ENCODE measurements around the gene LINC01488. TPM values are rescaled to one million over a fixed set of nuclear protein-coding genes. Genes with fewer than 3 reads are reported as not detected.

The LINC01488 gene
- polyA plus RNA-seq, 1 experiment = not detected

DNA sequence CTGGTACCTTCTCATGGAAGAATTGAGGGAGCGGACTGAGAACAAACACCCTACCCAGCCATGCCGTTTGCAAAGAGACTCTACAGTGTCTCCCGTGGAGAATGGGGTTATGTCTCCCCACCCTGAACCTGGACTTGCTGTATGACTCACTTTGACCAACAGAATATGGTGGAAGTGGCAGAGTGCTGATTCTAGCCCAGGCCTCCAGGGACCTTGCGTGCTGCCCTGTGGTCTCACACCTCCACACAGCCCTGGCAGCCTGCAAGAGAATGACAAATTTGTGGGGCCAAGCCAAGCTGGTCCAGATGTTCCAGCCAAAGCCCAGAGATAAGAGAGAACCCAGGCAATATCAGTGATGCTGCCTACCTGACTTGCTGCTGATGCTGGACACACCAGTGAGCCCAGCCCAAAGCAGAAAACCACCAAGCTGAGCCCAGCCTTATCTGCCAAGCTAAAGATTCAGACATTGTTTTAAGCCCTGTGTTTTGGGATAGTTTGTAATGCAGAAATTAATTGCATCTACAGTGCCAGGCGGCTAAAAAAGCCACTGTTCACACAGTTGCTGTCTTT lies 8.1 kb upstream of the LINC01488 start:
- Histone ChIP-seq H3K27ac (ENCODE audit: low read depth, low read length) (no peak overlapping the region), H3K9me3 (ENCODE audit: control insufficient read depth, insufficient read depth, low read length) (peaks cover 19% of the 10 kb centered on the region), H3K4me3 (ENCODE audit: low read depth, low read length) (no peak overlapping the region), H3K27me3 (ENCODE audit: control insufficient read depth, insufficient read depth, low read length) (no peaks in the 10 kb centered on the region)
- POLR2A ChIA-PET = no interaction called here
- CTCF ChIA-PET = no interaction called here
- TF ChIP-seq, protein P1, sequence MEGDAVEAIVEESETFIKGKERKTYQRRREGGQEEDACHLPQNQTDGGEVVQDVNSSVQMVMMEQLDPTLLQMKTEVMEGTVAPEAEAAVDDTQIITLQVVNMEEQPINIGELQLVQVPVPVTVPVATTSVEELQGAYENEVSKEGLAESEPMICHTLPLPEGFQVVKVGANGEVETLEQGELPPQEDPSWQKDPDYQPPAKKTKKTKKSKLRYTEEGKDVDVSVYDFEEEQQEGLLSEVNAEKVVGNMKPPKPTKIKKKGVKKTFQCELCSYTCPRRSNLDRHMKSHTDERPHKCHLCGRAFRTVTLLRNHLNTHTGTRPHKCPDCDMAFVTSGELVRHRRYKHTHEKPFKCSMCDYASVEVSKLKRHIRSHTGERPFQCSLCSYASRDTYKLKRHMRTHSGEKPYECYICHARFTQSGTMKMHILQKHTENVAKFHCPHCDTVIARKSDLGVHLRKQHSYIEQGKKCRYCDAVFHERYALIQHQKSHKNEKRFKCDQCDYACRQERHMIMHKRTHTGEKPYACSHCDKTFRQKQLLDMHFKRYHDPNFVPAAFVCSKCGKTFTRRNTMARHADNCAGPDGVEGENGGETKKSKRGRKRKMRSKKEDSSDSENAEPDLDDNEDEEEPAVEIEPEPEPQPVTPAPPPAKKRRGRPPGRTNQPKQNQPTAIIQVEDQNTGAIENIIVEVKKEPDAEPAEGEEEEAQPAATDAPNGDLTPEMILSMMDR (IDR thresholded peaks at IDR 0.05; ENCODE audit: low read depth, low read length) = no peak
- no peak for DNase-seq (ENCODE audit: low read depth, low spot score)

DNA sequence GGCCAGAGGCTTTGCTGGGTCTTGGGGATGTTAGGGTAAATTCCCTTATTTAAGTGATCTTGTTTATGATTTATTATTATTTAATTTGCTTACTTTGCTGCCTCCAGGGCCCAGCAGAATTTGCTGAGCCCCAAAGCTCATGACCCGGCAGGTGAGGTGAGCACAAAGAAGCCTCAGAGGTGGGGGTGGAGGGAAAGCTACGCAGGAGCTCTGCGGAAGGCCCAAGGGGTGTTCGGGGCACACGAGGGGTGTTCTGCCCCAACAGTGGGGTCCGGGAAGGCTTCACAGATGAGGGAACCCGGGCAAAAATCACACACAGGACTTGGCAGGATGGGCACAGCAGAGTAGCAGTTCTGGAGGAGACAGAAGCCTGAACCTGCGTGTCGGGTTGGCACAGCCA lies 6.7 kb upstream of the LINC01488 start:
- ChIA-PET CTCF (no interaction called here), POLR2A (no interaction called here)
- no peak overlapping the region for H3K27ac ChIP-seq (ENCODE audit: low read depth, low read length)
- no peak for DNase-seq (ENCODE audit: low read depth, low spot score)
- TF ChIP-seq, protein P1 (IDR thresholded peaks at IDR 0.05; ENCODE audit: low read depth, low read length) = no peak
- H3K4me3 ChIP-seq (ENCODE audit: low read depth, low read length) = no peak overlapping the region
- peaks cover 19% of the 10 kb centered on the region for H3K9me3 ChIP-seq (ENCODE audit: control insufficient read depth, insufficient read depth, low read length)
- H3K27me3 ChIP-seq (ENCODE audit: control insufficient read depth, insufficient read depth, low read length) = no peaks in the 10 kb centered on the region

DNA sequence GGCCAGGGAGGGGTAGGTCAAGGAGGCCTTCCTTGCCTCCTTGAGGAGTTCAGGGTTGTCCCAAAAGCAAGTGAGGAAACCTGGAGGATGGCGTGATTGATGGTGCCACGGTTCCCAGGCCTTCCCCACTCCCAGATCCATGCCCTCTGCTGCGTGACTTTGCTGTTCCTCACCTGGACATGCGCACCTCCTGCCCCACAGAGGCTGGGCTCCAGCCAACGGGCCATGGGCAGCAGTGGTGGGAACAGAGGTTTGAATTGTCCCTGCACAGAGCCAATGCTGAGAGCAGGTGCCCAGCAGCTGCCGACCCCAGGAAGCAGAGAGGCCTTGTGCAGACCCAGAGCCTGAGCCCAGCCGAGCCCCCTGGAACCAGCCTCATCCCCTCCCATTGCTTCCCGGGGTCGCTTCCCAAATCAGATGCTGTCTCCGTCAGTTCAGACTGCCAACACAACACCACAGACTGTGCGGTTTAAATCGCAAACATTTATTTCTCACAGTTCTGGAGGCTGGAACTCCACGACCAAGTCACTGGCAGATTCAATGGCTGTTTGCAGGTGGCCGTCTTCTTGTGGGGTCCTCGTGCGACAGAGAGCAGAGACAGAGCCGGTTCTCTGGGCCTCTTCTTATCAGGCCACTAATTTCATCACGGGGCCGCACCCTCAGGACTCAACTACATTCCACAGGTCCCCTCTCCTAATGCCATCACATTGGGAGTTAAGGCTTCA lies 6.2 kb upstream of the LINC01488 start:
- Histone ChIP-seq H3K9me3 (ENCODE audit: control insufficient read depth, insufficient read depth, low read length) (peaks cover 19% of the 10 kb centered on the region), H3K4me3 (ENCODE audit: low read depth, low read length) (no peak overlapping the region), H3K27me3 (ENCODE audit: control insufficient read depth, insufficient read depth, low read length) (no peaks in the 10 kb centered on the region), H3K27ac (ENCODE audit: low read depth, low read length) (no peak overlapping the region)
- TF ChIP-seq, protein P1 (IDR thresholded peaks at IDR 0.05; ENCODE audit: low read depth, low read length) = no peak
- DNase-seq (ENCODE audit: low read depth, low spot score) = no peak
- POLR2A ChIA-PET = no interaction called here
- CTCF ChIA-PET = no interaction called here

DNA sequence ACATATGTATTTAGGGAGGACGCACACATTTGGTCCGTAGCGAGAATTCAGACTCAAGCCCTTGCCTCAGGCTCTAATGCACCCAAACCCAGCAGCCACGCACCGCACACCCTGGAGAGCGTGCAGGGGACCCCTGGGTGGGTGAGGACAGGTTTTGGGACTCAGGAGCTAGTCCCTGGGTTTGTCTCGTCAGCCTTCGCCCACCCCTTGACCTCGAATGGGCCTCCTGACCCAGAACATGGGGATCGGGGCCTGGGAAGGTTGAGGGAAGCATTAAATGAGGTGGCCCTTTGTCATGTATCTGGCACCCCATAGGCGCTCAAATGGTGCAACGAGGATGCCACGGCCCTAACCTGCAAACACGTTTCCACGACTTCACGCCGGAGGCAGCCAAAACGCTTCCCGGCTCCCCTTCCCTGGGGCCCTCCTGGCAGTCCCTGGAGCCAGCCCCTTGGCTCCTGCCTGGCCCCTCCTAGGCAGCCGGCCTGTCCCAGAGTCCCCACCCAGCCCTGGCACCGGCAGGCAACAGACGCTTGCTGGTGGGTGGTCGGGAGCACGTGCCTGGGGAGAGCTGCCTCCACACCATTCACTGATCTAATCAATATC lies 5.5 kb upstream of the LINC01488 start:
- DNase-seq (ENCODE audit: low read depth, low spot score) = no peak
- ChIA-PET POLR2A (no interaction called here), CTCF (no interaction called here)
- Histone ChIP-seq H3K4me3 (ENCODE audit: low read depth, low read length) (no peak overlapping the region), H3K9me3 (ENCODE audit: control insufficient read depth, insufficient read depth, low read length) (peaks cover 19% of the 10 kb centered on the region), H3K27me3 (ENCODE audit: control insufficient read depth, insufficient read depth, low read length) (no peaks in the 10 kb centered on the region), H3K27ac (ENCODE audit: low read depth, low read length) (no peak overlapping the region)
- TF ChIP-seq, protein P1 (IDR thresholded peaks at IDR 0.05; ENCODE audit: low read depth, low read length) = no peak

DNA sequence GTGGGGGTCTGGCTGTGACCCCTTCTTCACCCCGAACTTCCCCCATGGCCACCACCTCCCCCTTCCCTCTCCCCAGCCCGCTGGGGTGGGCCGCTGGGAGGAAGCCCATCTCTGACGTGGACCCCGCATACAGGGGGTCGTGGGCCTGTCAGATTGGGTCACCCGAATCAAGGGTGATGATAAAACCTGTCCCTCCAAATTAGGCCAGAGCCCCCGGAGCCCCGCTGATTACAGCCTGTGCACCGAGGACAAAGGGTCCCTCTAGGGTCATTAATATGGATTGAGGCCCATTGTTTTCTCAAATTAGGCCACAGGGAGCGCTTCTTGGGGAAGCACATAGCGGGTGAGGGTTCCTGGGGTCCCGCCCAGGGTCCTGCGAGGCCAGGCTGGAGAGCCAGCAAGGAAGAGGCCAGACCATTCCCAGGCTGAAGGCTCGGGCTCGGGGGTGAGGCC lies 4.9 kb upstream of the LINC01488 start:
- Histone ChIP-seq H3K27ac (ENCODE audit: low read depth, low read length) (no peak overlapping the region), H3K27me3 (ENCODE audit: control insufficient read depth, insufficient read depth, low read length) (no peaks in the 10 kb centered on the region), H3K9me3 (ENCODE audit: control insufficient read depth, insufficient read depth, low read length) (peaks cover 19% of the 10 kb centered on the region), H3K4me3 (ENCODE audit: low read depth, low read length) (no peak overlapping the region)
- ChIA-PET POLR2A (no interaction called here), CTCF (no interaction called here)
- TF ChIP-seq, protein P1 (IDR thresholded peaks at IDR 0.05; ENCODE audit: low read depth, low read length) = no peak
- no peak for DNase-seq (ENCODE audit: low read depth, low spot score)

All from AG04450 (cell line).